ENCODE measurements around the gene FNDC11. TPM values are rescaled to one million over a fixed set of nuclear protein-coding genes. Genes with fewer than 3 reads are reported as not detected.

The FNDC11 gene
- total RNA-seq, 1 experiment from 2014 or later: 2.5 TPM

DNA sequence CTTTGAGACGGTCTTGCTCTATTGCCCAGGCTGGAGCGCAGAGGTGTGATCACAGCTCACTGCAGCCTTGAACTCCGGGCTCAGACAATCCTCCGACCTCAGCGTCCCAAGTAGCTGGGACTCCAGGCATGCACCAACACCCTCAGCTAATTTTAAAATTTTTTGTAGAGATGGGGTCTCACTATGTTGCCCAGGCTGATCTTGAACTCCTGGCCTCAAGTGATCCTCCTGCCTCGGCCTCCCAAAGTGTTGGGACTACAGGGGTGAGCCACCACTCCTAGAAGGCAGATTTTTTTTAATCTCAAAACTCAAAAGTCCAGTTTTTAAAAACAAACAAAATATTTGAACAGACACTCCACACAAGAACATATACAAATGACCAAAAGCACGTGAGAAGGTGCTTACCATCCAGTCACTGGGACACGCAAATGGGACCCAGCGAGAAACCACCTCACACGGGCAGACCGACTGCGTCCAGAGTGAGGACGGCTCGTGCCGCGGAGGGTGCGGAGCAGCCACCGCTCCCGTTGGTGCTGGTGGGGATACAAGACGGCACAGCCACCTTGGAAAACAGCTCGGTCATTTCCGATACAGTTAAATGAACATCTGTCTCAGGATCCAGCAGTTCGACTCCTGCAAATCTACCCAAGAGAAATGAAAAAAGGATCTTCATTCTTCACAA is 28.6 kb downstream of the FNDC11 start:
- H3K56ac ChIP-seq (ENCODE audit: insufficient read length, low read depth, low read length): no peak overlapping the region
- no peak overlapping the region for H4K91ac ChIP-seq (ENCODE audit: insufficient read length, low read depth, low read length)
- no peak overlapping the region for H3K18ac ChIP-seq (ENCODE audit: insufficient read length, low read depth, low read length)
- H3K27ac Mint-ChIP-seq: peak overlapping the region in 1 of 3 experiments; percentile 58; a peak in 3 of 7 replicates
- no peak overlapping the region for H2BK5ac ChIP-seq (ENCODE audit: insufficient read length, low read length)
- WGBS (ENCODE audit: extremely low coverage, insufficient read length, low lambda C conversion rate): no CpG with 5 or more reads among the region's 23 CpGs
- no peak overlapping the region for H3K9ac ChIP-seq (ENCODE audit: extremely low read depth, insufficient read length, low read length)
- no peak overlapping the region for H2BK120ac ChIP-seq (ENCODE audit: low read depth, low read length, poor library complexity, severe bottlenecking)
- no peak overlapping the region for H3K4me2 ChIP-seq (ENCODE audit: insufficient read depth, insufficient read length, low read length)
- no peak for TF ChIP-seq CTCF (conservative IDR thresholded peaks at IDR 0.05)
- H3K27me3 ChIP-seq (ENCODE audit: insufficient read depth, low read length): no peaks in the 10 kb centered on the region
- no peaks in the 10 kb centered on the region for H3K36me3 Mint-ChIP-seq (ENCODE audit: insufficient read depth in 1 of 3, low read depth in 3 of 3)
- H3K9me3 Mint-ChIP-seq: no peaks in the 10 kb centered on the region
- H3K4me1 Mint-ChIP-seq: peaks cover 12 to 13% of the 10 kb centered on the region in 2 experiments
- H3K14ac ChIP-seq (ENCODE audit: insufficient read depth, low read length): no peak overlapping the region
- no peak overlapping the region for H2BK12ac ChIP-seq (ENCODE audit: insufficient read length, low read depth, low read length)
- no peak for DNase-seq
- H3K79me2 ChIP-seq (ENCODE audit: insufficient read depth, low read length): no peaks in the 10 kb centered on the region
- H2BK20ac ChIP-seq (ENCODE audit: low read depth, low read length, poor library complexity, severe bottlenecking): no peak overlapping the region
- no peak overlapping the region for H3K23ac ChIP-seq (ENCODE audit: insufficient read length, low read depth, low read length)
- H2AK5ac ChIP-seq (ENCODE audit: insufficient read length, low read length): no peak overlapping the region
- peaks cover 2% of the 10 kb centered on the region; the same call in 1 of the 2 replicates for H3K27me3 Mint-ChIP-seq (ENCODE audit: low read depth)
- no peak overlapping the region for H2AFZ ChIP-seq (ENCODE audit: low read length)
- H3T11ph ChIP-seq (ENCODE audit: low read length): no peak overlapping the region
- H3K27ac ChIP-seq (ENCODE audit: insufficient read length, low read depth, low read length): no peak overlapping the region
- H3K4me3 Mint-ChIP-seq: no peak overlapping the region
- H3K4ac ChIP-seq (ENCODE audit: low read depth, low read length): no peak overlapping the region
- no peaks in the 10 kb centered on the region for H4K20me1 ChIP-seq (ENCODE audit: control insufficient read depth, insufficient read depth, insufficient read length)
- H3K79me1 ChIP-seq (ENCODE audit: insufficient read depth, low read depth, low read length, poor library complexity, severe bottlenecking): no peaks in the 10 kb centered on the region
- H3K9me3 ChIP-seq (ENCODE audit: control insufficient read depth, low read depth, low read length): no peaks in the 10 kb centered on the region
- no peak overlapping the region for H4K5ac ChIP-seq (ENCODE audit: insufficient read length, low read depth, low read length)
- no peak overlapping the region for H4K8ac ChIP-seq (replicated peaks; ENCODE audit: insufficient read length, low read depth, low read length)
- no peaks in the 10 kb centered on the region for H3K23me2 ChIP-seq (ENCODE audit: insufficient read length, low read depth, low read length, poor library complexity, severe bottlenecking)
- no peak overlapping the region for H2BK15ac ChIP-seq (ENCODE audit: low read depth, low read length)
- H3K4me1 ChIP-seq (ENCODE audit: insufficient read depth, low read length): no peaks in the 10 kb centered on the region
